Left lung (tissue), 14 donors: ENCODE results near the gene RUFY3. TPM values are rescaled to one million over a fixed set of nuclear protein-coding genes. Genes with fewer than 3 reads are reported as not detected.

Experiments
- ATAC-seq: fragments of 200-7000 bp; cut with Tn5 transposase; one replicate; pipeline ENCODE4 v1.9.1; 2020; ENCODE audit warnings: moderate library complexity
- DNase-seq, 4 donors: peaks; one replicate each; pipeline ENCODE4 v3.0.0-alpha.2; 2013 to 2020
- H3K27ac ChIP-seq, 2 donors: fragments of 200-600 bp; sonication (generic) in 1 of 2; one replicate each; pipeline versions ENCODE4 v1.5.0 to v1.8.0; 2020 to 2021
- H3K27me3 ChIP-seq, 2 donors: fragments of 200-600 bp; sonication (generic) in 1 of 2; one replicate each; pipeline versions ENCODE4 v1.5.0 to v1.8.0; 2020 to 2021
- H3K36me3 ChIP-seq, 2 donors: fragments of 200-600 bp; sonication (generic) in 1 of 2; one replicate each; pipeline versions ENCODE4 v1.5.0 to v1.8.0; 2020 to 2021
- H3K4me1 ChIP-seq, 2 donors: fragments of 200-600 bp; one replicate each; pipeline ENCODE4 v1.8.0; 2021
- H3K4me3 ChIP-seq, 2 donors: fragments of 200-600 bp; sonication (generic) in 1 of 2; one replicate each; pipeline versions ENCODE4 v1.5.0 to v1.8.0; 2020 to 2021; ENCODE audit warnings: mild to moderate bottlenecking in 1 of 2
- H3K9me3 ChIP-seq, 2 donors: fragments of 200-600 bp; sonication (generic) in 1 of 2; one replicate each; pipeline versions ENCODE4 v1.5.0 to v1.8.0; 2020 to 2021
- intact Hi-C, 2 donors: fragments of 100-400 bp; cut with DNase I; formaldehyde crosslinking; loops; one replicate each; pipeline versions ENCODE4 v1.11.2 to v1.14.2; 2022
- long read RNA-seq, 12 donors: library from polyadenylated mRNA in 2 of 12; unstranded in 2 of 12; transcript quantifications; one replicate each; pipeline ENCODE4 v2.0.0 and lab custom pipeline, GENCODE V29; 2019 to 2026
- polyA plus RNA-seq, 6 donors: library from polyadenylated mRNA; unstranded; fragments of 120-200 nt; gene quantifications; one replicate each; pipeline ENCODE4 v1.2.1, GENCODE V29; 2013; ENCODE audit not compliant: insufficient read length in 6 of 6
- total RNA-seq, 2 donors: library from RNA; stranded (reverse); fragmentation: NEBNext Ultra II Directional; extraction: Animal tissue kit (Norgen Biotek cat#: 25700); gene quantifications; one replicate each; pipeline ENCODE4 v1.2.1, GENCODE V29; 2021
- TF ChIP-seq, protein P1 (sequence below), 2 donors: fragments of 200-600 bp; sonication (generic) in 1 of 2; IDR thresholded peaks; one replicate each; pipeline versions ENCODE4 v1.5.0 to v1.8.0; 2021; ENCODE audit warnings: antibody characterized with exemption in 2 of 2
- donor health status: DM: no; HTN: yes; CAD: no.
- donor health status: DM: no; HTN: no; CAD: no.

The RUFY3 gene, protein sequence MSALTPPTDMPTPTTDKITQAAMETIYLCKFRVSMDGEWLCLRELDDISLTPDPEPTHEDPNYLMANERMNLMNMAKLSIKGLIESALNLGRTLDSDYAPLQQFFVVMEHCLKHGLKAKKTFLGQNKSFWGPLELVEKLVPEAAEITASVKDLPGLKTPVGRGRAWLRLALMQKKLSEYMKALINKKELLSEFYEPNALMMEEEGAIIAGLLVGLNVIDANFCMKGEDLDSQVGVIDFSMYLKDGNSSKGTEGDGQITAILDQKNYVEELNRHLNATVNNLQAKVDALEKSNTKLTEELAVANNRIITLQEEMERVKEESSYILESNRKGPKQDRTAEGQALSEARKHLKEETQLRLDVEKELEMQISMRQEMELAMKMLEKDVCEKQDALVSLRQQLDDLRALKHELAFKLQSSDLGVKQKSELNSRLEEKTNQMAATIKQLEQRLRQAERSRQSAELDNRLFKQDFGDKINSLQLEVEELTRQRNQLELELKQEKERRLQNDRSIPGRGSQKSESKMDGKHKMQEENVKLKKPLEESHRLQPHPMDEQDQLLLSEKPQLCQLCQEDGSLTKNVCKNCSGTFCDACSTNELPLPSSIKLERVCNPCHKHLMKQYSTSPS
- total RNA-seq (10 to 100 TPM; 59.9 to 65.5 TPM), polyA plus RNA-seq (100 to 1,000 TPM; 121 to 158 (median 149) TPM)
- long read RNA-seq, donor 1, partial matches to known transcripts, result 108 of 148 reads
- long read RNA-seq, donor 1, other reads (novel, unspliced or antisense), result 34 of 148 reads
- long read RNA-seq, donor 2, partial matches to known transcripts, result 11 of 18 reads
- long read RNA-seq, donor 2, other reads (novel, unspliced or antisense), result 0 of 18 reads
- long read RNA-seq, donor 3, full-length matches to known transcripts, result 3 of 12 reads
- long read RNA-seq, donor 3, partial matches to known transcripts, result 9 of 12 reads
- long read RNA-seq, donor 3, other reads (novel, unspliced or antisense), result 0 of 12 reads
- long read RNA-seq, donor 4, partial matches to known transcripts, result 3 of 5 reads
- long read RNA-seq, donor 4, other reads (novel, unspliced or antisense), result 1 of 5 reads
- long read RNA-seq, donor 5, partial matches to known transcripts, result 0 of 1 reads
- long read RNA-seq, donor 5, other reads (novel, unspliced or antisense), result 0 of 1 reads
- long read RNA-seq, donor 6, partial matches to known transcripts, result 0 of 2 reads
- long read RNA-seq, donor 6, other reads (novel, unspliced or antisense), result 0 of 2 reads
- long read RNA-seq, donor 7, partial matches to known transcripts, result 0 of 7 reads
- long read RNA-seq, donor 7, other reads (novel, unspliced or antisense), result 0 of 7 reads
- long read RNA-seq, donor 8, partial matches to known transcripts, result 0 of 7 reads
- long read RNA-seq, donor 8, other reads (novel, unspliced or antisense), result 0 of 7 reads
- long read RNA-seq, donor 9, result 0 reads
- long read RNA-seq, donor 10, result 0 reads
- long read RNA-seq, donor 11, full-length matches to known transcripts, result 19 of 90 reads
- long read RNA-seq, donor 11, partial matches to known transcripts, result 54 of 90 reads
- long read RNA-seq, donor 11, other reads (novel, unspliced or antisense), result 17 of 90 reads
- long read RNA-seq, donor 12, partial matches to known transcripts, result 66 of 72 reads
- long read RNA-seq, donor 12, other reads (novel, unspliced or antisense), result 0 of 72 reads

DNA sequence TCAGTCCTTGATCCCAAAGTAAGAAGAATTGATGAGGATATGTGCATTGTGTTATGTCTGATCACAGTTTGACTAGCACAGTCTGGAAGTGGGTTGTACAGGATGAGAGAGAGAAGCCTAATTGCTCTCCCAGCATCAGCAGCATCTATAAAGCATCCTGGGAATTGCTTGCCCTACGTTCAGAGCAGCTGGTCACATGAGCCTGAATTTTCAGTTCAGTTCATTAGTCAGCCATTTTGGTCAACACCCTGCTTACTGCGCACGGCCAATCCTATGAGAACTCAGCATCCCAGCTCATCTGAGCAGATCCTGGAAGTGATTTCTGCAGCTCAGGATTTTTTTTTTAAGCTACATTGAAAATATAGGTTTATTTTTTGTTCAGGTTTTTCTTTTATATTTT lies at the start of gene RUFY3:
TSS of gene RUFY3 (plus strand) at position 218 of the 400 bp plus-strand sequence. CDS start 610 bp downstream, outside the sequence.
- H3K4me1 ChIP-seq, result peaks cover 0 to 6% of the 10 kb centered on the region in 2 donors
- no peak within 1 kb of the TSS for H3K27ac ChIP-seq
- ATAC-seq, result peak; percentile 61
- H3K36me3 ChIP-seq, result no peaks in the 10 kb centered on the region
- intact Hi-C loops, result no loop called here
- TF ChIP-seq, protein P1, sequence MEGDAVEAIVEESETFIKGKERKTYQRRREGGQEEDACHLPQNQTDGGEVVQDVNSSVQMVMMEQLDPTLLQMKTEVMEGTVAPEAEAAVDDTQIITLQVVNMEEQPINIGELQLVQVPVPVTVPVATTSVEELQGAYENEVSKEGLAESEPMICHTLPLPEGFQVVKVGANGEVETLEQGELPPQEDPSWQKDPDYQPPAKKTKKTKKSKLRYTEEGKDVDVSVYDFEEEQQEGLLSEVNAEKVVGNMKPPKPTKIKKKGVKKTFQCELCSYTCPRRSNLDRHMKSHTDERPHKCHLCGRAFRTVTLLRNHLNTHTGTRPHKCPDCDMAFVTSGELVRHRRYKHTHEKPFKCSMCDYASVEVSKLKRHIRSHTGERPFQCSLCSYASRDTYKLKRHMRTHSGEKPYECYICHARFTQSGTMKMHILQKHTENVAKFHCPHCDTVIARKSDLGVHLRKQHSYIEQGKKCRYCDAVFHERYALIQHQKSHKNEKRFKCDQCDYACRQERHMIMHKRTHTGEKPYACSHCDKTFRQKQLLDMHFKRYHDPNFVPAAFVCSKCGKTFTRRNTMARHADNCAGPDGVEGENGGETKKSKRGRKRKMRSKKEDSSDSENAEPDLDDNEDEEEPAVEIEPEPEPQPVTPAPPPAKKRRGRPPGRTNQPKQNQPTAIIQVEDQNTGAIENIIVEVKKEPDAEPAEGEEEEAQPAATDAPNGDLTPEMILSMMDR (IDR thresholded peaks at IDR 0.05), result no peak
- DNase-seq, result no peak
- no peaks in the 10 kb centered on the region for H3K27me3 ChIP-seq
- no peaks in the 10 kb centered on the region for H3K9me3 ChIP-seq
- peak within 1 kb of the TSS; percentile 4 to 11 for H3K4me3 ChIP-seq

DNA sequence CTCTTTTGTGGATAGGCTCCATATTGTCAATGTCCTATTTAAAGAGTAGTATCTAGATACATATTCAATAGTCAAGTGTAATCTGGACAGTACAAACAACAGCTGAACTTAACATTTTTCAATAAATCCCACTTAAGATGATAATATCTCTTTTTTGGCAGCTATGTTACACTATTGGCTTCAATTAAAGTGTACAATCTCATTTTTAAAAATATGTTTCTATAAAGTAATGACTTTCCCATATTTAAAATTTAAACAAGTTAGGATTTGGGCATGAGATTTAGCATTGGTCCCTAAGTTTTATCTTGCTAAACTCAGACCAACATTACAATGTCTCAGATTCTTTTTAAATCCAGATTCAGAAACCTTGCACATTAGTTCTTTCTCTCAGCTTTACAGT lies 47.6 kb upstream of the RUFY3 start:
- intact Hi-C loops, result no loop called here
- peak in 2 of 4 donors; percentile 27 to 33 for DNase-seq
- H3K9me3 ChIP-seq, result no peaks in the 10 kb centered on the region
- no peak overlapping the region for H3K27ac ChIP-seq
- no peaks in the 10 kb centered on the region for H3K36me3 ChIP-seq
- no peaks in the 10 kb centered on the region for H3K4me1 ChIP-seq
- ATAC-seq, result no peak
- no peaks in the 10 kb centered on the region for H3K27me3 ChIP-seq
- H3K4me3 ChIP-seq, result no peak overlapping the region
- TF ChIP-seq, protein P1 (IDR thresholded peaks at IDR 0.05), result no peak

DNA sequence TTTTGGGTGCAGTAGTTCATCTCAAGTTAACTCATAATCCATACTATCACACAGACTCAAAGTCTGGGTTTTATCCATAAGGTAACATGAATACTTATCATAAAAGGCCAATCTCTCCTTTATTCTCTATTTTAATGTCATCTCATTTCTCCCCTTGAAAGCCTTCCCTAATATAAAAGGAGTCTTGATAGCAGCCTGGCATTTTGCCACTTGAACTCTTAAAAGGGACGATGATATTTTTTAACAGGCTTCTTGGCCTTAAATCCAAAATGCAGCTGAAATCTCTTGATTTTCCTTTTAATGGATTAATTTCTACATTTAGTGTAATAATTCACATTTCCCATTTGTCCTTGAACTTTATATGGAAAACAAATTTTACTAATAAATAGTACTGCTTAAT lies 47.0 kb upstream of the RUFY3 start:
- Histone ChIP-seq H3K27ac (no peak overlapping the region), H3K4me1 (no peaks in the 10 kb centered on the region), H3K36me3 (no peaks in the 10 kb centered on the region), H3K4me3 (no peak overlapping the region), H3K9me3 (no peaks in the 10 kb centered on the region), H3K27me3 (no peaks in the 10 kb centered on the region)
- intact Hi-C loops, result no loop called here
- TF ChIP-seq, protein P1 (IDR thresholded peaks at IDR 0.05), result no peak
- DNase-seq (peak in 1 of 4 donors; percentile 44), ATAC-seq (no peak)

DNA sequence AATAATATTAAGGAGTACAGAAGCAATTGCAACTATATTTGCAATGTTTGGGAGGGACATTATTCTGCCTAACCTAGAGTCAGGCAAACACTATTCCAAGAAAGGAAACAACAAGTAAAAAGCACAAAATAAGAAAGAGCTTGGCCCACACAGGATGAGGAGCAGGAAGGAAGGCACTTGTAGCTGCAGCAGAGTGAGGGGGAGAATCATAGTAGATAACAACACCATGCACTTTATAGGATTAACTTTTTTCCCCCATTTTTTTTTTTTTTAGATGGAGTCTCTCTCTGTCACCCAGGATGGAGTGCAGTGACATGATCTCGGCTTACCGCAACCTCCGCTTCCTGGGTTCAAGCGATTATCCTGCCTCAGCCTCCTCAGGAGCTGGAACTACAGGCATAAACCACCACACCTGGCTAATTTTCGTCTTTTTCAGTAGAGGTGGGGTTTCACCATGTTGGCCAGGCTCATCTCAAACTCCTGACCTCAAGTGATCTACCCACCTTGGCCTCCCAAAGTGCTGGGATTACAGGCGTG lies 45.1 kb upstream of the RUFY3 start:
- Histone ChIP-seq H3K4me3 (no peak overlapping the region), H3K27ac (no peak overlapping the region), H3K9me3 (no peaks in the 10 kb centered on the region), H3K4me1 (no peaks in the 10 kb centered on the region), H3K36me3 (no peaks in the 10 kb centered on the region), H3K27me3 (no peaks in the 10 kb centered on the region)
- intact Hi-C loops, result no loop called here
- DNase-seq (no peak), ATAC-seq (no peak)
- TF ChIP-seq, protein P1 (IDR thresholded peaks at IDR 0.05), result no peak
